Glutamatergic neuron (in vitro differentiated cells): ENCODE results near the gene NAV2. TPM values are rescaled to one million over a fixed set of nuclear protein-coding genes. Genes with fewer than 3 reads are reported as not detected.

Experiments
- DNase-seq: peaks from one replicate; pipeline ENCODE4 v3.0.0; 2022
- H3K27ac Mint-ChIP-seq: one replicate; pipeline ENCODE4 v1.8.0; 2020; ENCODE audit warnings: mild to moderate bottlenecking, mixed read lengths, inconsistent platforms; ENCODE audit not compliant: unreplicated experiment
- H3K27me3 Mint-ChIP-seq: one replicate; pipeline ENCODE4 v1.8.0; 2020; ENCODE audit warnings: mild to moderate bottlenecking, moderate library complexity, mixed read lengths, inconsistent platforms; ENCODE audit not compliant: unreplicated experiment
- H3K36me3 Mint-ChIP-seq: one replicate; pipeline ENCODE4 v1.8.0; 2020; ENCODE audit warnings: mild to moderate bottlenecking, mixed read lengths, inconsistent platforms; ENCODE audit not compliant: unreplicated experiment
- H3K4me1 Mint-ChIP-seq: one replicate; pipeline ENCODE4 v1.8.0; 2020; ENCODE audit warnings: mild to moderate bottlenecking, low read depth, mixed read lengths, inconsistent platforms; ENCODE audit not compliant: unreplicated experiment
- H3K4me3 Mint-ChIP-seq: one replicate; pipeline ENCODE4 v1.8.0; 2020; ENCODE audit warnings: mild to moderate bottlenecking, mixed read lengths, inconsistent platforms; ENCODE audit not compliant: unreplicated experiment
- H3K9me3 Mint-ChIP-seq: one replicate; pipeline ENCODE4 v1.8.0; 2020; ENCODE audit warnings: mild to moderate bottlenecking, moderate library complexity, mixed read lengths, inconsistent platforms; ENCODE audit not compliant: unreplicated experiment
- total RNA-seq: library from RNA; stranded (reverse); fragmentation: NEBNext Ultra II Directional; extraction: Animal tissue kit (Norgen Biotek cat#: 25700); gene quantifications from one replicate; pipeline ENCODE4 v1.2.1, GENCODE V29; 2021; ENCODE audit not compliant: unreplicated experiment
- TF ChIP-seq, protein P1 (sequence below): fragments of 200-600 bp; sonication (generic); IDR thresholded peaks from one replicate; pipeline ENCODE4 v1.5.0; 2021; ENCODE audit not compliant: partially characterized antibody, unreplicated experiment

NAV2 gene
- total RNA-seq, 1 donor from 2014 or later: 117 TPM

DNA sequence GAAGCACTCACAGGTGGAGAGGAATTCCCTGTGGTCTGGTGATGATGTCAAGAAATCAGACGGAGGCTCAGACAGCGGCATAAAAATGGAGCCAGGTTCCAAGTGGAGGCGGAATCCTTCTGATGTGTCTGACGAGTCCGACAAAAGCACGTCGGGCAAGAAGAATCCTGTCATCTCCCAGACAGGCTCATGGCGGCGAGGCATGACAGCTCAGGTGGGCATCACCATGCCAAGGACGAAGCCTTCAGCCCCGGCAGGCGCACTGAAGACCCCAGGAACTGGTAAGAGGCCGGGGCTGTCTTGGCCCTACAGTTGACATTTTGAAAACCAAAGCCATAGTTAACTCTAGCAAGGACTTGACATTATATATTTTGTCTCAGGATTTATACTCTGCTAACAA, 331.4 kb downstream of the NAV2 start:
- Mint-ChIP-seq H3K27me3 (peaks cover 4% of the 10 kb centered on the region), H3K27ac (peak overlapping the region; percentile 34), H3K36me3 (no peaks in the 10 kb centered on the region), H3K4me3 (no peak overlapping the region), H3K4me1 (peaks cover 36% of the 10 kb centered on the region), H3K9me3 (peaks cover 23% of the 10 kb centered on the region)
- no peak for DNase-seq
- TF ChIP-seq, protein P1, sequence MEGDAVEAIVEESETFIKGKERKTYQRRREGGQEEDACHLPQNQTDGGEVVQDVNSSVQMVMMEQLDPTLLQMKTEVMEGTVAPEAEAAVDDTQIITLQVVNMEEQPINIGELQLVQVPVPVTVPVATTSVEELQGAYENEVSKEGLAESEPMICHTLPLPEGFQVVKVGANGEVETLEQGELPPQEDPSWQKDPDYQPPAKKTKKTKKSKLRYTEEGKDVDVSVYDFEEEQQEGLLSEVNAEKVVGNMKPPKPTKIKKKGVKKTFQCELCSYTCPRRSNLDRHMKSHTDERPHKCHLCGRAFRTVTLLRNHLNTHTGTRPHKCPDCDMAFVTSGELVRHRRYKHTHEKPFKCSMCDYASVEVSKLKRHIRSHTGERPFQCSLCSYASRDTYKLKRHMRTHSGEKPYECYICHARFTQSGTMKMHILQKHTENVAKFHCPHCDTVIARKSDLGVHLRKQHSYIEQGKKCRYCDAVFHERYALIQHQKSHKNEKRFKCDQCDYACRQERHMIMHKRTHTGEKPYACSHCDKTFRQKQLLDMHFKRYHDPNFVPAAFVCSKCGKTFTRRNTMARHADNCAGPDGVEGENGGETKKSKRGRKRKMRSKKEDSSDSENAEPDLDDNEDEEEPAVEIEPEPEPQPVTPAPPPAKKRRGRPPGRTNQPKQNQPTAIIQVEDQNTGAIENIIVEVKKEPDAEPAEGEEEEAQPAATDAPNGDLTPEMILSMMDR: no peak

DNA sequence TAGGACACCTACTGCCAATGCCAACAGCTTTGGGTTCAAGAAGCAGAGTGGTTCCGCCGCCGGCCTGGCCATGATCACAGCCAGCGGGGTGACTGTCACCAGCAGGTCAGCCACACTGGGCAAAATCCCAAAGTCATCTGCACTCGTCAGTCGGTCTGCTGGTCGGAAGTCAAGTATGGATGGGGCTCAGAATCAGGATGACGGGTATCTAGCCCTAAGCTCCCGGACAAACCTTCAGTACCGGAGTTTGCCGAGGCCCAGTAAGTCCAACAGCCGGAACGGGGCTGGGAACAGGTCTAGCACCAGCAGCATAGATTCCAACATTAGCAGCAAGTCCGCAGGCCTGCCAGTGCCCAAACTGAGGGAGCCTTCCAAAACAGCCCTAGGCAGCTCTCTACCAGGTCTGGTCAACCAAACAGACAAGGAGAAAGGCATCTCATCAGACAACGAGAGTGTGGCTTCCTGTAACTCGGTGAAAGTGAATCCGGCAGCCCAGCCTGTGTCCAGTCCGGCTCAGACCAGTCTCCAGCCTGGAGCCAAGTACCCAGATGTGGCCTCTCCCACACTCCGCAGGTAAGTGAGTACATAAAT, 332.6 kb downstream of the NAV2 start:
- no peak for DNase-seq
- TF ChIP-seq, protein P1: no peak
- Mint-ChIP-seq H3K36me3 (no peaks in the 10 kb centered on the region), H3K4me3 (peak overlapping the region; percentile 62), H3K9me3 (peaks cover 23% of the 10 kb centered on the region), H3K4me1 (peaks cover 48% of the 10 kb centered on the region), H3K27ac (peak overlapping the region; percentile 46), H3K27me3 (peaks cover 4% of the 10 kb centered on the region)

DNA sequence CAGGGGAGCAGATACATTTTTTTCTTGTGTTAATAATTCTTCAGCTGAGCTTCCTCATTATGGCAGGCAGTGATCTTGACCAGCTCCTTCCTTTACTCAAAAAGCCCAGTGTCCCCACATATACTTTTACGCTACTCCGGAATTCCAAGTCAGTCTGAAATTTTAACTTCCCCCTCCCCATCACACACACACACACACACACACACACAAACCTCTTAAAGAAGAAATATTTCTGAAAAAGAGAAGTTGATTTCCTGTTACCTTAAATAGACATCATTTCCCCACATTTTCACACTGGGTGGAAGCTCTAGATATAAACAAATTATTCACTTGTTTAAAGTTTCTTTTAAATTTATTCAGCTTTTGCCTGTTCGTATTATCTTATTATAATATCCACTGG, 333.8 kb downstream of the NAV2 start:
- Mint-ChIP-seq H3K4me1 (peaks cover 50% of the 10 kb centered on the region), H3K36me3 (no peaks in the 10 kb centered on the region), H3K27ac (no peak overlapping the region), H3K9me3 (peaks cover 19% of the 10 kb centered on the region), H3K4me3 (no peak overlapping the region), H3K27me3 (peaks cover 6% of the 10 kb centered on the region)
- TF ChIP-seq, protein P1: no peak
- DNase-seq: no peak

GRCh38 chr11:20047006-20047768, 334.6 kb downstream of the NAV2 start:
- Mint-ChIP-seq H3K4me3 (no peak overlapping the region), H3K9me3 (peaks cover 16% of the 10 kb centered on the region), H3K27ac (no peak overlapping the region), H3K4me1 (peaks cover 44% of the 10 kb centered on the region), H3K36me3 (no peaks in the 10 kb centered on the region), H3K27me3 (peaks cover 6% of the 10 kb centered on the region)
- no peak for DNase-seq
- TF ChIP-seq, protein P1: no peak

DNA sequence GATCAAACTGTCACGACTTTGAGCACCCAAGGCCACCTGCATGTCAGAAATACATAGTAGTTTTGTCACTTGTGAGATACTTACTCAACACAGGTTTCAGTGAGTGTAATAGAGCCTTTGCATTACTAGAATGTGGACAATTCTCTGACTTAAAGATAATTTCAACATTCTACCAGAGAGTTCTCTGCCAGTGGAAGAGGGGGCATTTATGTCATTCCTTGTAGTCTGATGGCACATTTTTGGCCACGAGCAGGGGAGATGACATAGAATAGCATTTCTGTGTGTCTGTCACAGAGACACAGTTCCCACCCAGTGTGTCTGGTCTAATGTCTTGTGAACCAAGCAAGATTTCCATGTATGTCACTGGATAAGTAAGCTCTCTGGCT, 335.1 kb downstream of the NAV2 start:
- Mint-ChIP-seq H3K27me3 (peaks cover 6% of the 10 kb centered on the region), H3K9me3 (peaks cover 14% of the 10 kb centered on the region), H3K4me3 (no peak overlapping the region), H3K36me3 (no peaks in the 10 kb centered on the region), H3K4me1 (peaks cover 38% of the 10 kb centered on the region), H3K27ac (no peak overlapping the region)
- TF ChIP-seq, protein P1: no peak
- no peak for DNase-seq
